Activated CD8-positive, alpha-beta memory T cell treated with anti-CD3 and anti-CD28 coated beads for 1 hour (primary cell): Measurements from ENCODE around the gene NR1H3.

Source experiments
- DNase-seq, 2 donors: peaks; one replicate each; pipeline ENCODE4 v3.0.0-alpha.2; 2020; ENCODE audit warnings: low read depth in 1 of 2; ENCODE audit errors: extremely low read depth in 1 of 2

NR1H3 gene

GRCh38 chr11:47269002-47269828, 11.4 kb downstream of the NR1H3 start:
- DNase-seq: peak; percentile 49 to 73

GRCh38 chr11:47269829-47270305, 12.1 kb downstream of the NR1H3 start, which contains the start of gene MADD:
Gene MADD, plus strand, starts transcription at chr11:47270133.
- peak; percentile 76 to 90 for DNase-seq

GRCh38 chr11:47270331-47271271, 12.8 kb downstream of the NR1H3 start:
- no peak for DNase-seq

GRCh38 chr11:47271328-47271727, 13.5 kb downstream of the NR1H3 start:
- no peak for DNase-seq

- no peak for DNase-seq
These were observed 14.3 kb downstream of the NR1H3 start for GRCh38 chr11:47271961-47272661.

- DNase-seq: no peak
These were observed 14.9 kb downstream of the NR1H3 start for GRCh38 chr11:47272706-47273105.

GRCh38 chr11:47274495-47275235, 16.9 kb downstream of the NR1H3 start:
- DNase-seq: no peak

- no peak for DNase-seq
These were observed 19.1 kb downstream of the NR1H3 start for GRCh38 chr11:47276923-47277322.

- DNase-seq: no peak
These were observed 20.3 kb downstream of the NR1H3 start for GRCh38 chr11:47278058-47278457.

- DNase-seq: no peak
These were observed 21.0 kb downstream of the NR1H3 start for GRCh38 chr11:47278769-47279168.

GRCh38 chr11:47280099-47280498, 22.3 kb downstream of the NR1H3 start:
- DNase-seq: no peak

GRCh38 chr11:47280860-47281259, 23.1 kb downstream of the NR1H3 start:
- no peak for DNase-seq

GRCh38 chr11:47282462-47282861, 24.7 kb downstream of the NR1H3 start:
- DNase-seq: no peak

- DNase-seq: no peak
These were observed 26.4 kb downstream of the NR1H3 start for GRCh38 chr11:47284151-47284550.

GRCh38 chr11:47285969-47286770, 28.4 kb downstream of the NR1H3 start:
- no peak for DNase-seq

- no peak for DNase-seq
These were observed 30.3 kb downstream of the NR1H3 start for GRCh38 chr11:47288066-47288465.

- no peak for DNase-seq
These were observed 32.1 kb downstream of the NR1H3 start for GRCh38 chr11:47289856-47290255.

- DNase-seq: no peak
These were observed 37.6 kb downstream of the NR1H3 start for GRCh38 chr11:47295385-47295784.

- DNase-seq: no peak
These were observed 38.2 kb downstream of the NR1H3 start for GRCh38 chr11:47296045-47296444.
